GM18861 (cell line): ENCODE measurements around the gene MTFR2.

Experiments used
- ATAC-seq: cut with Tn5 transposase; IDR thresholded peaks from one replicate; pipeline ENCODE4 v1.9.1; 2021; ENCODE audit not compliant: unreplicated experiment

MTFR2 gene

GRCh38 chr6:136249811-136250685 lies at the start of gene MTFR2:
MTFR2 (minus strand) TSS chr6:136250311; CDS start chr6:136249099, 1,212 bp downstream.
- peak; percentile 97 for ATAC-seq

DNA sequence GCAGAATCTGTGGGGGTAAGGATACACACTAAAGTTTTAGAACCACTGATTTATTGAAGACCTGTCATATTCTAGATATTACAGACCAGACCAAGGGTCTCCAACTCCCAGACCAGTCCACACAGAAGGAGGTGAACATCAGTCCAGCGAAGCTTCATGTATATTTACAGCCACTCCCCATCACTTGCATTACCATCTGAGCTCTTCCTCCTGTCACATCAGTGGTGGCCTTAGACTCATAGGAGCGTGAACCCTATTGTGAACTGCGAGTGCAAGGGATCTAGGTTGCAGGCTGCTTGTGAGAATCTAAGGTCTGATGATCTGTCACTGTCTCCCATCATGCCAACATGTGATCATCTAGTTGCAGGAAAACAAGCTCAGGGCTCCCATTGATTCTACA lies 44.5 kb upstream of the MTFR2 start:
- ATAC-seq: no peak

DNA sequence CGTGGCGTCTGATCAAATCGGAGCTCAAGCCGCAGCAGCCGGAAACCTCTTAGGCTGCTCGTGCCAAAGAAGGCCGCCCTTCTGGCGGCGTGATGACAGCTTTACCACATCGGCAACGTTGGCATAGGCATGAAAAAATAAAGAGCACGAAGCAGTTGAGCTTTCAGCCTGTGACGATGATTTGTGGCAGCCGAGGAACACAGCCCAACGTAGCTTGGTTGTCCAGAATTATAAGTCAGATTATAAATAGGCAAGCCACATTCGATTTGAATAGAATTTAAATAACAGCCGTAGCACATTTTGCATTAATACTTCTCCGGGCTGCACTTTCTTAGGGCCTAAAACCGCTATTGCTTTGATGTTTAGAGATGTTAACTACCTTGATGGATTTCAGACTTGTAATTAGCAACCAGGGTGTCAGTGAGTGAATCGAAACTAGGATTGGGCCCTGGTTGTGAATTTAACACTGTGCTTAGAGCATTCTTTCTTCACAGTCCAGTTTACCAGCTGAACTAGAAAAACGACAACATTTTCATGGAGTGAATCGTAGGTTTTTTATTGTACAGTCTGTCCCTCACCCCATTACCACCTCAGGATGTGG lies 40.4 kb upstream of the MTFR2 start:
- peak; percentile 21 for ATAC-seq

GRCh38 chr6:136289579-136290409 lies 39.7 kb upstream of the MTFR2 start, which contains the start of gene BCLAF1:
BCLAF1 (minus strand) TSS chr6:136289846; CDS start chr6:136279866, 9,980 bp downstream.
- peak; percentile 91 for ATAC-seq

DNA sequence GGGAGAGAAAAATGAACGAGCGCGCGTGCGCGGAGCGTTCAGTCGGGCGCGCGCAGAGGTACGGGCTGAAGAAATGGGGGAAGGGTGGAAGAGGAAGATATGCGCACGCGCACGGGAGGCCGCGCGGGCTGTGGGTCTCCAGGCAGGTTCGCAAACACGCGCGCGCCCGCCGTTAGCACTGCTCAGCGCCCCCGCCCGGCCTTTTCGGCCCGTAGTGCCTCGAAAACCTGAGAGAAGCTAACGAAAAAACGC lies 39.1 kb upstream of the MTFR2 start:
- ATAC-seq: peak; percentile 31

GRCh38 chr6:136288566-136289326 lies 38.6 kb upstream of the MTFR2 start:
- ATAC-seq: peak; percentile 24

DNA sequence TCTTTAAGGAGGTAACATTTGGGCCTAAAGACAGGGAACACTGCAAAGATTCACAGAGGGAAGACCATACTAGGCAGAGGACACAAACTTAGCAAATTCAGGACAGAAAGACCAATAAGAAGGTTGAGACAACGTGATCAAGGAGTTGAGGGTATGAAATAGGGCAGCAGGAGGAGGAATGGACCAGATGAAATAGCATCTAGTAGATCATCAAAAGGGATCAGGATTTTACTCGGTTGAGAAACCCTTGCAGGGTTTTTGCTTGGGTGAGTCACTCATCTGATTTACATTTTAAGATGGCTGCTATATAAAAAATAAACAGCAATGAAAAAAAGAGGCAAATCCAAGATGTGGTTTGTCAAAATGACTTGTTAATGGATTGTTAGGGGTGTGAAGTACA lies 34.8 kb upstream of the MTFR2 start:
- ATAC-seq: no peak

GRCh38 chr6:136282906-136283305 lies 32.8 kb upstream of the MTFR2 start:
- no peak for ATAC-seq

- ATAC-seq: no peak
These were observed 30.0 kb upstream of the MTFR2 start for GRCh38 chr6:136280032-136280609.

DNA sequence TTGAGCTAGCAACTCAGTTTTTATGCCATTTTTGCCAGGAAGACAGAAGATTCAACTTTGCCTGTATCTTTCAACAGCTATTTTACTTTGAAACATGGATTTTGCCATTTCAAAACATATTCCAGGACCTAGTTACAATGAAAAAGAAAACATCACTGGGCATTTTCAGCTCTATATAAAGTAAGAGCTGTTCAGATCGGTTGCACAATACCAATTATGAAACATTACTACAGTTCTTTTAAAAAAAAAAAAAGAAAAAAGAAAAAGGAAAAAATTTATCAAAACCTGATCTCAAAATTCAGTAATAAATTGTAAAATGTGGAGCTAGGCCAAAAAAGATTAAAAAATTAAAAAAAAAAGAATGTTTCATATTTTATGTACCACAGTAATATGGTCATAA lies 24.0 kb upstream of the MTFR2 start:
- ATAC-seq: no peak

GRCh38 chr6:136265101-136265500 lies 15.0 kb upstream of the MTFR2 start:
- ATAC-seq: no peak

DNA sequence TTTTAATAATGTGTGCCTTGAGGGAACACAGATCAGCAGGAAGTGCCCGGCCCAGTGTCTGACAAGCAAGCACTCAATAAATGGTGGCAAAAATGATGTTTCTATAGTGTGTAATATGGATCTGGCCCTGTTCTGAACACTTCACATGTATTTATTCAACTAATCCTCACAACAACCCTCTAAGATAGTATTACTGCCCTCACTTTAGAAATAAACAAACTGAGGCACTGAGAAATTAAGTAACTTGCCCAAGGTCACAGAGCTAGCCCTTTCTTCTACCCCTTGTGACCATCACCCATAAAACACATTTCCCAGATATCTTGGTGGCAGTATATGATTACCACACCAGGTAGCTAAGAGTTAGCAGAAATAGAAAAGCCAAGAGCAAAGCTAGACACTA lies 12.8 kb upstream of the MTFR2 start:
- ATAC-seq: no peak

- ATAC-seq: no peak
These were observed 4.8 kb upstream of the MTFR2 start for GRCh38 chr6:136254851-136255466.

DNA sequence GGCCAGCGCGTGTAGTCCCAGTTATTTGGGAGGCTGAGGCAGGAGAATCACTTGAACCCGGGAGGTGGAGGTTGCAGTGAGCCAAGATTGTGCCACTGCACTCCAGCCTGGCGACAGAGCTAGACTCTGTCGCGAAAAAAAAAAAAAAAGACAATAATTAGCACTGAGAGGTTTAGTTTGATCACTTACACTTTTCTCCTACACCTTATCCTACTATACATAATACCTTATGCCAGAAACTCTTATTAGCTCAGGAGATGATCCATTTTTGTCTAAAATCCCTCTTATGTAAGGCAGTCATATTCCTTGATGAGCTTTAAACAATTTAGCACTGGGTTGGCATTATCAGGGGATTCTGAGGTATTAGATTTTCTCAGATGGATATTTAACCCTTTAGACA lies 3.6 kb upstream of the MTFR2 start:
- ATAC-seq: no peak

GRCh38 chr6:136252441-136252840 lies 2.3 kb upstream of the MTFR2 start:
- no peak for ATAC-seq

- no peak for ATAC-seq
These were observed 1.3 kb upstream of the MTFR2 start for GRCh38 chr6:136251394-136251793.

DNA sequence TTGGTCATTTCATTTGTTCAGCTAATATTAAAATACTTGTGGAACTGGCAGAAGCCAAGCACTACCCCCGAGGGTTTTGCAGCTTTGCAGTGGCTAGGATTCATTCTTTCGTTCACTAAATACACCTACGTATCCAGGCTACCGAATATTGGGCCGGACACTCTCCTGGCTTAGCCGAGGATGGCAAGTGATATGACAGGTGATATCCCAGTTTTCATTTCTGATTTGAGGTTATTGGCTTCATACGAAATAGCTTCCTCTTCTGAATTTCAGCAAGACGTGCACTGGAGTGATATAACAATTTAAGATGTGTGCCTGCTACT lies 536 bp upstream of the MTFR2 start:
- no peak for ATAC-seq

- ATAC-seq: no peak
These were observed 775 bp downstream of the MTFR2 start for GRCh38 chr6:136249336-136249735.

- no peak for ATAC-seq
These were observed 6.0 kb downstream of the MTFR2 start for GRCh38 chr6:136244061-136244616.
